GM19328 (cell line): ENCODE data around the gene WNT3.

Experiments
- ATAC-seq: cut with Tn5 transposase; IDR thresholded peaks from one replicate; pipeline ENCODE4 v1.9.1; 2021; ENCODE audit warnings: mild to moderate bottlenecking, moderate library complexity; ENCODE audit not compliant: unreplicated experiment

WNT3 gene

GRCh38 chr17:46837521-46837920 is 19.0 kb upstream of the WNT3 start:
- no peak for ATAC-seq

GRCh38 chr17:46836500-46836899 is 18.0 kb upstream of the WNT3 start:
- ATAC-seq: no peak

GRCh38 chr17:46834846-46835245 is 16.4 kb upstream of the WNT3 start:
- ATAC-seq: no peak

- no peak for ATAC-seq
Measured at GRCh38 chr17:46833840-46834208, 15.3 kb upstream of the WNT3 start.

- ATAC-seq: no peak
Measured at GRCh38 chr17:46832945-46833839, 14.7 kb upstream of the WNT3 start.

GRCh38 chr17:46832331-46832821 is 13.9 kb upstream of the WNT3 start:
- ATAC-seq: no peak

GRCh38 chr17:46831573-46832330 is 13.3 kb upstream of the WNT3 start:
- no peak for ATAC-seq

GRCh38 chr17:46827274-46827673 is 8.8 kb upstream of the WNT3 start:
- no peak for ATAC-seq

- ATAC-seq: no peak
Measured at GRCh38 chr17:46826116-46826515, 7.6 kb upstream of the WNT3 start.

GRCh38 chr17:46823657-46824056 is 5.2 kb upstream of the WNT3 start:
- ATAC-seq: no peak

GRCh38 chr17:46822388-46822921 is 4.0 kb upstream of the WNT3 start:
- no peak for ATAC-seq

- no peak for ATAC-seq
Measured at GRCh38 chr17:46821482-46822387, 3.2 kb upstream of the WNT3 start.

GRCh38 chr17:46820592-46821450 is 2.3 kb upstream of the WNT3 start:
- no peak for ATAC-seq

- no peak for ATAC-seq
Measured at GRCh38 chr17:46819906-46820351, 1.4 kb upstream of the WNT3 start.

GRCh38 chr17:46818929-46819859 is 702 bp upstream of the WNT3 start:
- no peak for ATAC-seq

- ATAC-seq: no peak
Measured at GRCh38 chr17:46817901-46818209, 637 bp downstream of the WNT3 start.

- ATAC-seq: no peak
Measured at GRCh38 chr17:46817151-46817900, 1.2 kb downstream of the WNT3 start.
